C4-2B (cell line): ENCODE data around the gene EIF2S1.

ENCODE experiments used
- H3K27ac ChIP-seq: fragments of 450-650 bp; 2 replicates; pipeline ENCODE4 v1.5.1; 2017
- CTCF ChIP-seq: fragments of 450-650 bp; conservative IDR thresholded peaks from 2 replicates; pipeline ENCODE4 v1.5.1; 2017; ENCODE audit warnings: mild to moderate bottlenecking
- ZFX ChIP-seq: fragments of 450-650 bp; IDR thresholded peaks from 2 replicates; pipeline ENCODE4 v1.6.1; 2017

The EIF2S1 gene

DNA sequence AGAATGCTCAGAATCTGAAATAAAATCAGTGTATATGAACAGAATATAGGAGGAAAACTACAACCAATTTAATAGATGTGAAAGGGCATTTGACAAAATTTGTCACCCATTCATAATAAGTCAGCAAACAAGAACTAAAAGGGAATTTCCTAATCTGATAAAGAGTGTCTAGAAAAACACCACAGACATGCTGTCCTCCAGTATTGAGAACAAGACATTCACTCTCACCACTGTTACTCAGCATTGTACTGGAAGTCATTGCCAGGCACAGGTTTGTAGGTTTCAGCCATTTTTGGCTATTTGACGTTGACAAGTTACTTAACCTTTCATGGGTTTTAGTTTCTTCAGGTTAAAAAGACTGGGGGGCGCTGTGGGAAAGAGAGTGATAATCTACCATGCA, 13.2 kb downstream of the EIF2S1 start:
- no peak overlapping the region for H3K27ac ChIP-seq
- TF ChIP-seq CTCF (no peak), ZFX (no peak)

- no peak overlapping the region for H3K27ac ChIP-seq
- TF ChIP-seq CTCF (no peak), ZFX (no peak)
Measured at GRCh38 chr14:67377916-67378315, 17.8 kb downstream of the EIF2S1 start.

DNA sequence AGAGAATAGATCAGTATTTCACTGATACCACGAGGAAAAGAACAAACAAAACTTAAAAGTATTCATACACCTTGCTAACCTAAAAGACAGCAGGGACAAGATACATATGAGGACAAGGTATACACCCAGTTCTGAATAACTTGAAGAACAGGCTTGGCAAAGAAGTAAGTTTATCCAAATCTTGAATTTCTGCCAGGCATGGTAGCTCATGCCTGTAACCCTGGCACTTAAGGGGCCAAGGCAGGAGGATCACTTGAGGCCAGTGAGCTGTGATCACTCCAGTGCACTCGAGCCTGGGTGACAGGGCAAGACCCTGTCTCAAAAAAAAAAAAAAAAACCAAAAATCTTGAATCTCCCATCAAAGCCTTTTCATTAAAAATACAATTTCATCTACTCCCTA, 25.0 kb downstream of the EIF2S1 start:
- H3K27ac ChIP-seq, result no peak overlapping the region

GRCh38 chr14:67385618-67386017, 25.5 kb downstream of the EIF2S1 start:
- H3K27ac ChIP-seq, result no peak overlapping the region

More for the DNA sequence above, 25.0 kb downstream of the EIF2S1 start:
- no peak for TF ChIP-seq CTCF
- no peak for TF ChIP-seq ZFX

GRCh38 chr14:67387195-67387594, 27.1 kb downstream of the EIF2S1 start:
- no peak overlapping the region for H3K27ac ChIP-seq
- TF ChIP-seq CTCF, result no peak
- no peak for TF ChIP-seq ZFX

More at GRCh38 chr14:67385618-67386017, 25.5 kb downstream of the EIF2S1 start:
- no peak for TF ChIP-seq CTCF
- TF ChIP-seq ZFX, result no peak

DNA sequence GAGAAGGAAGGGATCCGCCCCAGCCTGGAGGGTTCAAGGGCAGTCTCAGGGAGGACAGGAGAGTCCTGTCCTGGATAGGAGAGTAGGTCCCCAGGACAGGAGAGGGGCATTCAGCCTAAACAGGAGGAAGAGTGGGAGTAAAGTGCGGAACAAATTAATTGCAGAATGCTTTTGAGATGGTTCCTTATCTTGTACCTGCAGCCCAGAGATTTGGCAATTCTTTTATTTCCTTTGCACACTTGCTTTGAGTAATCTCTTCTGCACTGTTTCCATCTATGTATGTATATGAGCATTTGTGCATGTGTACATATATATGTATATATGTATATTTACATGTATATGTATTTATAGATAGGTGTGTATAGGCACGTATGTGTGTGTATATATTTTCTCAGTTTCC, 29.1 kb downstream of the EIF2S1 start:
- H3K27ac ChIP-seq, result no peak overlapping the region
- TF ChIP-seq CTCF (no peak), ZFX (no peak)

DNA sequence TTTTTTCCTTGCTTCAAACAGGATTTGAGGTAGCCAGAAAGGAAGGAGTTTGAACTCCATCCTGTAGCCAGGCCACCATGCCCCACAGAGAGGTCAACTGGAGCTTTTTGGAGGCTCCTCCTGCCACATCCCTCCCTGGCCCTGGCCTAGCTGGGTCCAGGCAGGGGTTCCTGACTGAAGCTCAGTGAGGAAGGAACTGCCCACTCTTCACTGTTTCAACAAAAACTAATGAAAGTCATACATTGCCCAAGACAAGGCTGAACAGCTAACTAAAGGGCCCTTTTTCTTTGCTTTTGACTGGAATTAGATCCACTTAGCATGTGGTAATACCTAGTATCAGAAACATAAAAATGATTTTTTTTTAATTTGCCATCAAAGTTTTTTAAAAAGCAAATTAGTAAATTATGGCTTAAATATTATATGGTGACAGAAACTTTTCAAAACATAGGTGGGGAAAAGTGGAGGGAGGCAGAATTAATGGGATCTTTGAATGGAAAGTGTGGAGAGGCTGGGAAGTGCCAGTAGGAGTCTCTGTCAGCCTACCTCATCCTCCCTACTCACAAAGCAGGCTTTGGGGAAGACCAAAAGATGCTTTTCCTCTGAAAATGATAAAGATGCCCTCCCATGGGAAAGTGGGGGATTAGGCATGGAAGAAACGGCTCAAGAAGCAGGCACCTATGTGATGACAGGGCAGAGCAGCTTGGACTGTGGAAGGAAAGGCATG, 29.8 kb downstream of the EIF2S1 start:
- no peak overlapping the region for H3K27ac ChIP-seq
- TF ChIP-seq ZFX (no peak), CTCF (no peak)
